H1 (cell line): Measurements from ENCODE around the gene LPCAT1. TPM values are rescaled to one million over a fixed set of nuclear protein-coding genes. Genes with fewer than 3 reads are reported as not detected.

ENCODE experiments used
- CTCF ChIA-PET: fragments of 300-600 bp; sonication (Branson Sonifier 250); formaldehyde crosslinking; loops from one replicate; lab custom pipeline; 2021; ENCODE audit not compliant: partially characterized antibody; lab: Charles Lee
- POLR2A ChIA-PET: fragments of 300-600 bp; sonication (Branson Sonifier 250); formaldehyde crosslinking; loops from one replicate; lab custom pipeline; 2021; ENCODE audit warnings: inconsistent platforms; ENCODE audit not compliant: partially characterized antibody; lab: Charles Lee
- DNase-seq, 2 experiments: peaks; one replicate each; pipeline versions ENCODE4 v3.0.0 to v3.0.0-alpha.2; 2010 to 2022; ENCODE audit warnings: low spot score in 2 of 2, low read depth in 1 of 2, mixed read lengths in 1 of 2
- FAIRE-seq: peaks from 2 replicates; lab custom pipeline; 2011; peaks lifted over from hg19 to GRCh38; lab: Jason Lieb, UNC
- H2AFZ ChIP-seq: 2 replicates; pipeline ENCODE4 v1.8.1; 2012; ENCODE audit warnings: low read length, inconsistent platforms
- H2AK5ac ChIP-seq: 2 replicates; pipeline ENCODE4 v1.6.1; 2013; ENCODE audit warnings: low read depth, low read length
- H2BK120ac ChIP-seq: replicated peaks from 2 replicates; pipeline ENCODE3; 2013; ENCODE audit warnings: low read depth, low read length, inconsistent platforms
- H2BK12ac ChIP-seq: 2 replicates; pipeline ENCODE4 v1.6.1; 2013; ENCODE audit warnings: low read depth, low read length
- H2BK15ac ChIP-seq: 2 replicates; pipeline ENCODE4 v1.6.1; 2013; ENCODE audit warnings: low read length
- H2BK20ac ChIP-seq: 2 replicates; pipeline ENCODE4 v1.6.1; 2013; ENCODE audit warnings: low read length
- H2BK5ac ChIP-seq: 2 replicates; pipeline ENCODE4 v1.6.1; 2013; ENCODE audit warnings: low read depth, low read length
- H3K14ac ChIP-seq: 2 replicates; pipeline ENCODE4 v1.6.1; 2013; ENCODE audit warnings: inconsistent platforms; ENCODE audit not compliant: insufficient read length
- H3K18ac ChIP-seq: 2 replicates; pipeline ENCODE4 v1.6.1; 2013; ENCODE audit warnings: low read length; ENCODE audit errors: extremely low read depth
- H3K23ac ChIP-seq: 2 replicates; pipeline ENCODE4 v1.6.1; 2013; ENCODE audit warnings: inconsistent platforms; ENCODE audit not compliant: insufficient read length
- H3K23me2 ChIP-seq: 2 replicates; pipeline ENCODE4 v1.6.1; 2013; ENCODE audit warnings: low read depth, low read length
- H3K27ac ChIP-seq: 2 replicates; pipeline ENCODE4 v1.6.1; 2011; ENCODE audit warnings: low read depth, low read length, inconsistent platforms
- H3K27me3 ChIP-seq, 4 experiments: replicated peaks in 1 of 4; 1 replicate in 1 of 4; 2 replicates in 3 of 4; pipeline versions ENCODE4 v1.6.1 to v1.8.1; 2011 to 2013; ENCODE audit warnings: low read length in 3 of 4, mild to moderate bottlenecking in 3 of 4, inconsistent platforms in 2 of 4, mixed read lengths in 2 of 4, moderate library complexity in 1 of 4; ENCODE audit not compliant: control insufficient read depth in 3 of 4, insufficient read depth in 3 of 4; ENCODE audit errors: extremely low read depth in 1 of 4
- H3K36me3 ChIP-seq, 4 experiments: 2 replicates each; pipeline versions ENCODE4 v1.6.1 to v1.8.1; 2011 to 2013; ENCODE audit warnings: mild to moderate bottlenecking in 4 of 4, low read length in 3 of 4, moderate library complexity in 2 of 4, control low read depth in 1 of 4, inconsistent platforms in 1 of 4; ENCODE audit not compliant: insufficient read depth in 4 of 4, control insufficient read depth in 2 of 4
- H3K4ac ChIP-seq: replicated peaks from 2 replicates; pipeline ENCODE3; 2013; ENCODE audit warnings: low read length, low read depth, mixed read lengths, inconsistent platforms; ENCODE audit not compliant: insufficient read length
- H3K4me1 ChIP-seq, 4 experiments: replicated peaks in 1 of 4; 1 replicate in 1 of 4; 2 replicates in 3 of 4; pipeline versions ENCODE4 v1.6.1 to v1.8.1; 2011 to 2013; ENCODE audit warnings: low read length in 3 of 4, inconsistent platforms in 2 of 4, mixed read lengths in 1 of 4; ENCODE audit not compliant: insufficient read depth in 4 of 4, control insufficient read depth in 3 of 4
- H3K4me2 ChIP-seq, 2 experiments: 2 replicates each; pipeline versions ENCODE4 v1.6.1 to v1.8.1; 2011 to 2013; ENCODE audit warnings: low read depth in 2 of 2, low read length in 2 of 2, control low read depth in 1 of 2, inconsistent platforms in 1 of 2, mild to moderate bottlenecking in 1 of 2; ENCODE audit not compliant: insufficient read depth in 1 of 2
- H3K4me3 ChIP-seq, 4 experiments: fragments of 200-600, 300-600 bp in 1 of 4; sonication (generic), shearing (Covaris generic), sonication (Bioruptor Twin) in 1 of 4; 2 replicates each; pipeline versions ENCODE4 v1.5.1 to v1.8.1; 2011 to 2016; ENCODE audit warnings: low read length in 4 of 4, low read depth in 3 of 4, control low read depth in 2 of 4, inconsistent platforms in 2 of 4, mild to moderate bottlenecking in 2 of 4, mixed read lengths in 1 of 4, moderate library complexity in 1 of 4; ENCODE audit not compliant: insufficient read depth in 2 of 4; ENCODE audit errors: extremely low read depth in 1 of 4
- H3K56ac ChIP-seq: replicated peaks from 2 replicates; pipeline ENCODE3; 2013; ENCODE audit warnings: low read depth, mild to moderate bottlenecking, mixed read lengths, low read length, inconsistent platforms; ENCODE audit not compliant: insufficient read length
- H3K79me1 ChIP-seq: 2 replicates; pipeline ENCODE4 v1.6.1; 2013; ENCODE audit warnings: low read depth, low read length, control low read depth
- H3K79me2 ChIP-seq, 2 experiments: 2 replicates each; pipeline versions ENCODE4 v1.6.1 to v1.8.1; 2012 to 2013; ENCODE audit warnings: low read length in 2 of 2, mild to moderate bottlenecking in 2 of 2, inconsistent platforms in 1 of 2; ENCODE audit not compliant: insufficient read depth in 2 of 2, control insufficient read depth in 1 of 2
- H3K9ac ChIP-seq, 4 experiments: replicated peaks in 1 of 4; 1 replicate in 1 of 4; 2 replicates in 3 of 4; pipeline versions ENCODE4 v1.6.1 to v1.8.1; 2011 to 2013; ENCODE audit warnings: low read depth in 3 of 4, low read length in 3 of 4, control low read depth in 2 of 4, mild to moderate bottlenecking in 2 of 4, moderate library complexity in 2 of 4, inconsistent platforms in 1 of 4; ENCODE audit errors: extremely low read depth in 1 of 4
- H3K9me3 ChIP-seq, 2 experiments: 2 replicates each; pipeline versions ENCODE4 v1.6.1 to v1.8.1; 2012 to 2013; ENCODE audit warnings: mild to moderate bottlenecking in 2 of 2, moderate library complexity in 2 of 2, control low read depth in 1 of 2, inconsistent platforms in 1 of 2, low read depth in 1 of 2, low read length in 1 of 2, mixed read lengths in 1 of 2; ENCODE audit not compliant: insufficient read depth in 2 of 2
- H4K20me1 ChIP-seq, 2 experiments: replicated peaks in 1 of 2; 2 replicates each; pipeline versions ENCODE3 to v1.8.1; 2011 to 2013; ENCODE audit warnings: inconsistent platforms in 2 of 2, low read length in 2 of 2, mild to moderate bottlenecking in 1 of 2; ENCODE audit not compliant: insufficient read depth in 2 of 2, control insufficient read depth in 1 of 2
- H4K5ac ChIP-seq: 2 replicates; pipeline ENCODE4 v1.6.1; 2013; ENCODE audit warnings: low read length, low read depth, mixed read lengths, inconsistent platforms; ENCODE audit not compliant: insufficient read length
- H4K8ac ChIP-seq: 2 replicates; pipeline ENCODE4 v1.8.0; 2013; ENCODE audit warnings: mild to moderate bottlenecking, moderate library complexity, low read length, inconsistent platforms; ENCODE audit not compliant: insufficient read depth; ENCODE audit errors: extremely low read depth
- H4K91ac ChIP-seq: replicated peaks from 2 replicates; pipeline ENCODE3; 2013; ENCODE audit warnings: low read length, mixed read lengths, inconsistent platforms; ENCODE audit not compliant: insufficient read length
- ASH2L ChIP-seq: fragments of 200-600, 300-600 bp; sonication (generic); IDR thresholded peaks from one replicate; pipeline ENCODE4 v1.7.1; 2017; ENCODE audit warnings: low read length
- ATF3 ChIP-seq: IDR thresholded peaks from 2 replicates; pipeline ENCODE4 v1.6.1; 2011; ENCODE audit warnings: low read depth, mild to moderate bottlenecking, low read length; ENCODE audit not compliant: insufficient read depth
- CREB1 ChIP-seq: IDR thresholded peaks from 2 replicates; pipeline ENCODE4 v1.6.1; 2012; ENCODE audit warnings: inconsistent platforms
- GTF2F1 ChIP-seq: IDR thresholded peaks from 2 replicates; pipeline ENCODE4 v1.6.1; 2012; ENCODE audit warnings: low read depth, low read length, improper control_type of control experiment, borderline replicate concordance
- HDAC2 ChIP-seq, 2 experiments: fragments of 300-600 bp in 1 of 2; sonication (generic) in 1 of 2; IDR thresholded peaks; 2 replicates each; pipeline ENCODE4 v1.6.1; 2011 to 2012; ENCODE audit warnings: low read depth in 2 of 2, low read length in 2 of 2, mild to moderate bottlenecking in 2 of 2, moderate library complexity in 2 of 2, borderline replicate concordance in 1 of 2, inconsistent platforms in 1 of 2
- JUND ChIP-seq: IDR thresholded peaks from 2 replicates; pipeline ENCODE4 v1.6.1; 2011; ENCODE audit warnings: mild to moderate bottlenecking, improper control_type of control experiment, low read length
- MAFK ChIP-seq: IDR thresholded peaks from 2 replicates; pipeline ENCODE4 v1.6.1; 2012; ENCODE audit warnings: low read depth, mild to moderate bottlenecking, improper control_type of control experiment, low read length
- MAX ChIP-seq: IDR thresholded peaks from 2 replicates; pipeline ENCODE4 v1.6.1; 2012; ENCODE audit warnings: inconsistent platforms
- RBBP5 ChIP-seq: IDR thresholded peaks from 2 replicates; pipeline ENCODE4 v1.7.1; 2012; ENCODE audit warnings: low read depth, mild to moderate bottlenecking, inconsistent platforms, low read length, moderate library complexity, borderline replicate concordance
- SUZ12 ChIP-seq: fragments of 200-600 bp; sonication (generic); IDR thresholded peaks from 2 replicates; pipeline ENCODE4 v1.6.1; 2012; ENCODE audit warnings: mild to moderate bottlenecking, inconsistent platforms, low read length, moderate library complexity, mixed read lengths
- TAF1 ChIP-seq: IDR thresholded peaks from 2 replicates; pipeline ENCODE4 v1.6.1; 2011; ENCODE audit warnings: mild to moderate bottlenecking, low read depth, low read length
- ZNF274 ChIP-seq: IDR thresholded peaks from 2 replicates; pipeline ENCODE4 v1.7.0; 2012; ENCODE audit warnings: low read length, borderline replicate concordance; ENCODE audit errors: extremely low read depth
- WGBS, 2 experiments: shearing (Covaris generic) in 1 of 2; methylation state at CpG; one replicate each; pipeline versions ENCODE4 v1.1.6 to v1.1.7; 2013 to 2015; ENCODE audit warnings: low lambda C conversion rate in 2 of 2, mixed read lengths in 2 of 2, inconsistent platforms in 1 of 2, low coverage in 1 of 2, missing lambda C conversion rate in 1 of 2; ENCODE audit not compliant: insufficient replicate concordance in 2 of 2, insufficient coverage in 1 of 2, insufficient read length in 1 of 2; ENCODE audit errors: extremely low coverage in 1 of 2, missing lambda C conversion rate in 1 of 2; 5-methylcytosine and 5-hydroxymethylcytosine counted together
- polyA plus RNA-seq, 7 experiments: library from polyadenylated mRNA; depleted of rRNA in 3 of 7; stranded (reverse) in 5 of 7; unstranded in 2 of 7; fragments of >200 nt in 5 of 7; fragments of 200-250 nt in 2 of 7; gene quantifications; 1 replicate in 5 of 7; 2 replicates in 1 of 7; 4 replicates in 1 of 7; pipeline versions ENCODE4 v1.2.1 to v1.2.3, GENCODE V29; 2011 to 2013; ENCODE audit warnings: missing spikeins in 2 of 7, mixed read lengths in 2 of 7
- total RNA-seq: library from RNA; stranded (reverse); fragmentation: NEBNext Ultra II Directional; extraction: Animal tissue kit (Norgen Biotek cat#: 25700); gene quantifications from 2 replicates; pipeline ENCODE4 v1.2.1, GENCODE V29; 2021

The LPCAT1 gene
- total and polyA plus RNA-seq, 2 of the 8 experiments (the other 6 are each of a cell fraction or from before 2014, with no cell fraction given) = 107 to 260 TPM

GRCh38 chr5:1527533-1528205, 3.9 kb upstream of the LPCAT1 start:
- H3K4me2 ChIP-seq = no peak overlapping the region
- no peak overlapping the region for H3K4me3 ChIP-seq
- peaks cover 5 to 10% of the 10 kb centered on the region in 2 experiments; a peak in 3 of 4 replicates for H3K79me2 ChIP-seq
- H3K23ac ChIP-seq = no peak overlapping the region
- no peak overlapping the region for H4K8ac ChIP-seq
- peaks cover 6% of the 10 kb centered on the region; the same call in 1 of the 2 replicates for H3K23me2 ChIP-seq
- peaks cover 0 to 9% (median 7%) of the 10 kb centered on the region in 4 experiments; a peak in 6 of 7 replicates for H3K4me1 ChIP-seq
- H3K14ac ChIP-seq = no peak overlapping the region
- POLR2A ChIA-PET = interaction anchor here (0.9 to 6.0 kb wide), 2 partner anchors 14 to 30 kb away, joined by 3 to 54 read pairs; no protein-coding TSS in a partner anchor
- H2BK5ac ChIP-seq = no peak overlapping the region
- no peak overlapping the region for H2BK20ac ChIP-seq
- H3K56ac ChIP-seq = no peak overlapping the region
- no peak overlapping the region for H3K27ac ChIP-seq
- 81% methylated on average over 12 of the region's 12 CpGs; no CpG with 5 or more reads in 1 of the 2 experiments for WGBS, 2 experiments
- no peak overlapping the region for H4K91ac ChIP-seq
- no peak overlapping the region for H2AK5ac ChIP-seq
- peaks cover 0 to under 1% of the 10 kb centered on the region in 2 experiments for H4K20me1 ChIP-seq
- H2BK15ac ChIP-seq = no peak overlapping the region
- no peak overlapping the region for H2BK120ac ChIP-seq
- CTCF ChIA-PET = interaction anchor here (1.4 to 3.1 kb wide), 2 partner anchors 12 to 16 kb away, joined by 3 to 15 read pairs; no protein-coding TSS in a partner anchor
- no peak overlapping the region for H4K5ac ChIP-seq
- DNase-seq (peak in 1 of 2 experiments; percentile 35), FAIRE-seq (no peak)
- H3K18ac ChIP-seq = no peak overlapping the region
- no peak overlapping the region for H3K9ac ChIP-seq
- no peak overlapping the region for H2BK12ac ChIP-seq
- no peaks in the 10 kb centered on the region for H3K9me3 ChIP-seq
- H3K4ac ChIP-seq = no peak overlapping the region
- no peak overlapping the region for H2AFZ ChIP-seq
- no peaks in the 10 kb centered on the region; a peak in 1 of 7 replicates for H3K27me3 ChIP-seq
- H3K36me3 ChIP-seq = no peaks in the 10 kb centered on the region
- H3K79me1 ChIP-seq = no peaks in the 10 kb centered on the region
- TF ChIP-seq HDAC2 (IDR thresholded peaks at IDR 0.05; ENCODE audit: borderline replicate concordance in 1 of 2, low read depth in 2 of 2, low read length in 2 of 2) = no peak
- no peak for TF ChIP-seq TAF1
- TF ChIP-seq MAFK = no peak
- TF ChIP-seq RBBP5 = no peak
- no peak for TF ChIP-seq ATF3
- TF ChIP-seq CREB1 = no peak
- TF ChIP-seq JUND = no peak
- TF ChIP-seq ASH2L = no peak
- TF ChIP-seq GTF2F1 = no peak
- no peak for TF ChIP-seq ZNF274
- no peak for TF ChIP-seq SUZ12
- TF ChIP-seq MAX = no peak
